CD4-positive, alpha-beta T cell treated with Interleukin-12 subunit alpha and Interleukin-12 subunit beta, for 1 hour (primary cell): ENCODE data around the gene CCDC137.
"Not testable (repeated sequence)": the region's sequence is repeated elsewhere in the genome, so short reads cannot be mapped to it uniquely, and the experiment has no call there.

ENCODE experiments used
- DNase-seq: peaks from one replicate; pipeline ENCODE4 v3.0.0-alpha.2; 2020

The CCDC137 gene

GRCh38 chr17:81666342-81667191 is at the start of gene CCDC137, which contains the start of gene OXLD1:
Gene CCDC137, plus strand, starts transcription at chr17:81666737. Its CDS starts 30 bp downstream, at chr17:81666767.
Gene OXLD1, minus strand, starts transcription at chr17:81666605. Its CDS starts 28 bp downstream, at chr17:81666577.
- DNase-seq = peak; percentile 92

GRCh38 chr17:81616877-81617276 is 49.7 kb upstream of the CCDC137 start:
- DNase-seq = no peak

GRCh38 chr17:81618307-81618706 is 48.2 kb upstream of the CCDC137 start:
- DNase-seq = not testable (repeated sequence)

GRCh38 chr17:81621494-81622130 is 44.9 kb upstream of the CCDC137 start:
- DNase-seq = no peak

- DNase-seq = no peak
These were observed 36.3 kb upstream of the CCDC137 start for GRCh38 chr17:81630274-81630673.

GRCh38 chr17:81631482-81631881 is 35.1 kb upstream of the CCDC137 start:
- DNase-seq = no peak

- no peak for DNase-seq
These were observed 31.1 kb upstream of the CCDC137 start for GRCh38 chr17:81635431-81635830.

- no peak for DNase-seq
These were observed 30.5 kb upstream of the CCDC137 start for GRCh38 chr17:81635973-81636504.

- peak; percentile 88 for DNase-seq
These were observed 29.8 kb upstream of the CCDC137 start, which contains the start of the genes NPLOC4 and TSPAN10 for GRCh38 chr17:81636505-81637288. Gene NPLOC4, minus strand, starts transcription at chr17:81637112. Its CDS starts 182 bp downstream, at chr17:81636930. Gene TSPAN10, plus strand, starts transcription at chr17:81637196. Its CDS starts 5,217 bp downstream, at chr17:81642413.

- DNase-seq = no peak
These were observed 27.9 kb upstream of the CCDC137 start for GRCh38 chr17:81638683-81639082.

GRCh38 chr17:81640011-81640410 is 26.5 kb upstream of the CCDC137 start:
- no peak for DNase-seq

- DNase-seq = no peak
These were observed 24.6 kb upstream of the CCDC137 start for GRCh38 chr17:81641825-81642489.

GRCh38 chr17:81644496-81644895 is 22.0 kb upstream of the CCDC137 start:
- no peak for DNase-seq

GRCh38 chr17:81644976-81645952 is 21.3 kb upstream of the CCDC137 start:
- no peak for DNase-seq

- no peak for DNase-seq
These were observed 19.5 kb upstream of the CCDC137 start for GRCh38 chr17:81646869-81647600.

- no peak for DNase-seq
These were observed 18.9 kb upstream of the CCDC137 start for GRCh38 chr17:81647640-81648012.

GRCh38 chr17:81648013-81648706 is 18.4 kb upstream of the CCDC137 start:
- no peak for DNase-seq

- no peak for DNase-seq
These were observed 17.8 kb upstream of the CCDC137 start for GRCh38 chr17:81648707-81649085.

- DNase-seq = no peak
These were observed 15.6 kb upstream of the CCDC137 start for GRCh38 chr17:81650951-81651350.

GRCh38 chr17:81651692-81652091 is 14.8 kb upstream of the CCDC137 start:
- no peak for DNase-seq
